HG02678 (cell line): ENCODE results near the gene THEM5.

Experiments used
- ATAC-seq: cut with Tn5 transposase; IDR thresholded peaks from one replicate; pipeline ENCODE4 v1.9.1; 2021; ENCODE audit warnings: mild to moderate bottlenecking, moderate library complexity; ENCODE audit not compliant: unreplicated experiment

Gene THEM5

DNA sequence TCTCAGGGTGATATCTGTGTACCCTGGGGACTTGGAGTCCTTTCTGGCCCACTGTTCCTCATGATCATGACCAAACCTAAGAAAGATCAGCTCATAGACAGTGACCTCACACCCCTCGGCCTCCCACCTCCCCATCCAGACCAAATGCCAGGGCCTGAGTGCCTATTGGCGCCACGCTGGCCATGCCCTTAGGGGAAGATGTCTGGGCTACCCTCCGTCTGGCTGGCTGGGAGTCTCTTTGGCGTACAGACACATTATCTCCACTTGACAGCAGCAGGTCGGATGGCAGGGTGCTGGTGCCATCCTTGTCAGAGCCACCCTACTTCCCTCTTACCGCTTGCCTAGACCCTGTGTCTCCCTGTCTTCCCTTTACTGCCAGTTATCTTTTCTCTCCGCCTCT lies 30.3 kb downstream of the THEM5 start:
- no peak for ATAC-seq

DNA sequence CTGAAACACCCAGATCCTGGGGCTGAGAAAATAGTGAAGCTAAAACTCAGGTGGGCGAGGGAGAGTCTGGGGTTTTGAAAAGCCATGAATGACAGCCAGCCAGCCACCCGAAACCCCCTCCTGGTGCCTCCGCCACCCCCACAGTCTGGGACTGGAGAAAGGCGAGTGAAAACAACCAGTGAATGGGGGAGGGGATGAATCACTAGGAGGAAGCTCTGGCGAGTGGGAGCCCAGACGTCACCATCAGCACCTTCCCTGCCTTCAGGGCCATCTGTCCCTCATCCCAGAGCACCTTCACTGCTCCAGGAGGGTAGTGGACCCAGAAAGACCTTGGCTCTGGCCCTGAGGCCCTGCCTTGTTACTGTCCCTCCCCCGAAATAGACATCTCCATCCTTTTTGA lies 31.1 kb downstream of the THEM5 start:
- no peak for ATAC-seq

DNA sequence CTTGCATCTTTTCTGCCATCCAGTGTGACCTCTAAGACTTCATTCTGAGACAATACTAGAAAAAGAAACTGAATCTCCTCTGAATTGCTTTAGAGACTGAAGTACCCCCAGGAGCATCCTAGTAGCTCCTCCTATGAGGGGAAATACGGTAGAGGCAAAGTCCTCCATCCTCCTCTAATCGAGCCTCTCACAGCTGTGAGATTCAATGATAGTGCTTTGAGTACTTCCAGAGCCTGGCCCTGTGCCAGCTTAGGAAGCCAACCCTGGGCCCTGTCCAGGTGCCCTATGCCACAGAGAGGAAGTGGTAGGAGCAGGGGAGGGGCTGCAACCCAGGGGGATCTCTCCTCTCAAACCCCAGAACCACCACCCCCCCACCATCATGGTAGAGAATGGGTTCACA lies 32.6 kb downstream of the THEM5 start:
- ATAC-seq: no peak

GRCh38 chr1:151819976-151820623 lies 33.4 kb downstream of the THEM5 start:
- no peak for ATAC-seq

- ATAC-seq: no peak
Observed at GRCh38 chr1:151819227-151819835, 34.2 kb downstream of the THEM5 start.

DNA sequence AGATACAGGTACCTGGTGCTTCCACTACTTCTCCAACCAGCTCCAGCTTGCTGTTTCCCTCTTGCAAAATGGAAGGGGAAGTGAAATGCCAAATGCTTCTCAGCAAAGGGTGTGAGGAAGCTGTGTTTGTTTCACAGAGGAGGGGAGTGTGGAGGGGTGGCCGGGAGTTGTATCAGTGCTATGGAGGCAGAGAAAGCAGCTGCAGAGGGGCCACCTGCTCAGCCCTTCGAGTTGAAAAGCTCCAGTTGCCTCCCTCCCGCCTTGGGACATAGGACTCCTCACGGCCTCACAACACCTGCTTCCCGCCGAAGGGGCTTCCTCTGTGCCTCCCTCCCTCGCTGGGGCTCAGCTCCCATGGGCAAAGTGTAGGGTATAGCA lies 36.2 kb downstream of the THEM5 start:
- no peak for ATAC-seq

GRCh38 chr1:151816548-151817352 lies 36.8 kb downstream of the THEM5 start:
- no peak for ATAC-seq

DNA sequence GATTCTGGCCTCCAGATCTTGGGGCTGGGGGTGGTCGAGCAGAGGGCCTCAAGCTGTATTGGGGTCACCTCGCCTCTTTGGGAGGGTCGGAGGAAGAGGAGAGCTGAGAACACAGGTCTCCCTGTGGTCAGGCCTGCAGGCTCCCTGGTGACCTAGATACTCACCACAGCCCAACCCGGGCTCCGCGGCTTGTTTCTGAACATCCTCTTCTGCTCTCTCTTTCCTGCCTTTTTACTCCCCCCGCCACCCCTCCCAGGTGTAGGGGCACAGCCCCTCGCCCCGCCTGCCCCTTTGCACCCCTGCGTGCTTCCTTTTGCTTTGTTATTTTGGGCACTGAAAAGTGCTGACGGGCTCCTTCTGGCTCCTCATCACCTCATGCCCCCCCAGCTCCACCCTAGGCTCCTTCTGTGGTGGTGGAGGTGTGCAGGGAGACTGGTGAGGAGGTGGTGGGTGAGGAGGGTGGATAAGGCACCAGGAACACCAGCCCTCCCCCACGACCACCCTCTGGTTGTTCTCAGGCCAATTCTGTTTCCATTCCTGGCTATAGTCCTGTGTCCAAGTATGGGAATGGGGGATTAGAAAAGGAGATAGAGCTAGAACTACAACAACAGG lies 37.7 kb downstream of the THEM5 start:
- no peak for ATAC-seq

GRCh38 chr1:151814971-151815545 lies 38.5 kb downstream of the THEM5 start:
- no peak for ATAC-seq

GRCh38 chr1:151814426-151814825 lies 39.1 kb downstream of the THEM5 start:
- no peak for ATAC-seq

- no peak for ATAC-seq
Observed at GRCh38 chr1:151813271-151813977, 40.1 kb downstream of the THEM5 start.

GRCh38 chr1:151811181-151811580 lies 42.3 kb downstream of the THEM5 start:
- no peak for ATAC-seq

- no peak for ATAC-seq
Observed at GRCh38 chr1:151809985-151810556, 43.4 kb downstream of the THEM5 start.

GRCh38 chr1:151809290-151809984 lies 44.1 kb downstream of the THEM5 start:
- ATAC-seq: no peak

GRCh38 chr1:151807766-151808165 lies 45.7 kb downstream of the THEM5 start:
- ATAC-seq: no peak

GRCh38 chr1:151807131-151807530 lies 46.4 kb downstream of the THEM5 start:
- no peak for ATAC-seq

DNA sequence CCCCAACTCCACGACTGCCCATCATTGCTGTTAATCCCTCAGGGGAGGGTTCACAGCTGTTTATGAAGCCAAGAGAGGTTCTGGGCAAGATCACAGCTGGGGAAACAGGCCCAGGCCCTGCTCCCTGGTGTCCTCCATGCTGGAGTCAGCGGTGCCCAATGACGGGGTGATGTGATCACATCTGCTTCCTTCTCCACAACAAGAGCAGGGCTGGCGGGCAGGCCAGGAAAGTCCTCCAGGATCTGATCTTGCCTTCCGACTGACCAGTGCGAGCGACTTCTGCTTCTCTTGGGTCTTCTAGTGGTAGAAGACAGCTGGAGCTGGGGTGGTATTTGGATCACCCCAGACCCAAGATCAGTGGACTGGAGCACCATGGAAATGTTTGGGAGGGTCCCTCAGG lies 47.3 kb downstream of the THEM5 start:
- ATAC-seq: no peak

- ATAC-seq: no peak
Observed at GRCh38 chr1:151805066-151805820, 48.3 kb downstream of the THEM5 start, which contains the start of gene LINGO4. TSS of gene LINGO4 (minus strand) at chr1:151805419. CDS start at chr1:151802704, 2,715 bp downstream.

DNA sequence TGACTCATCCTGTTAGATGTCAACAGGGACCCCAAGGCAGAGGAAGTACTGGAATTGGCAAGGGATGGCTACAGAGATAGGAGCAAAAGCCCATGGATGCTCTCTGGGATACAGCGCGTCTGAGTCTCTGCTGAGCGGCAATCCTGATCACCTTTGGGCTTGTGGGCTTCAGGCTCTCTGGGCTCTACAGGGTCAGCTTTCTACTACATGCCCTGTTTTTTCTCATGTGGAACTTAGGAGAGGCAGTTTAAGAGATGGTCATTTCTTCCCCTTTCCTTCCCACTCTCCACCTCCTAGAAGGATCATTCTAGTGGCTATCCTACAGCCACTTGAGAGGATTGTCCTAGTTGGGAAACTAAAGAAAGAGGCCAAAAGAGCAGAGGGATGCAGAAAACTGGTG lies 49.6 kb downstream of the THEM5 start:
- no peak for ATAC-seq
